Activated gamma-delta T cell treated with Interleukin-2 at 50 U/mL for 16 hours (primary cell): Measurements from ENCODE around the gene KCNMB4.
"Not testable (repeated sequence)": the region's sequence is repeated elsewhere in the genome, so short reads cannot be mapped to it uniquely, and the experiment has no call there.

Experiments
- DNase-seq: peaks from one replicate; pipeline ENCODE4 v3.0.0-alpha.2; 2020

KCNMB4 gene

DNA sequence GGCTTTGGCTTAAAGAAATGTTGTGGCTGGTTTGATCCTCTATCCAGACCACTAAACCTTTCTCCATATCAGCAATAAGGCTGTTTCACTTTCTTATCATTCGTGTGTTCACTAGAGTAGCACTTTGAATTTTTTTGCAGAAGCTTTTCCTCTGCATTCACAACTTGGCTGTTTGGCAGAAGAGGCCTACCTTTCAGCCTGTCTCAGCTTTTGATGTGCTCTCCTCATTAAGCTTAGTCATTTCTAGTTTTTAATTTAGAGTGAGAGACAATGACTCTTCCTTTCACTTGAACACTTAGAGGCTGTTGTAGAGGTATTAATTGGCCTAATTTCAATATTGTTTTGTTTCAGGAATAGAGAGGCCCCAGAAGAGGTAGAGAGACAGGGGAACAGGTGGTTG is 13.8 kb downstream of the KCNMB4 start:
- no peak for DNase-seq

DNA sequence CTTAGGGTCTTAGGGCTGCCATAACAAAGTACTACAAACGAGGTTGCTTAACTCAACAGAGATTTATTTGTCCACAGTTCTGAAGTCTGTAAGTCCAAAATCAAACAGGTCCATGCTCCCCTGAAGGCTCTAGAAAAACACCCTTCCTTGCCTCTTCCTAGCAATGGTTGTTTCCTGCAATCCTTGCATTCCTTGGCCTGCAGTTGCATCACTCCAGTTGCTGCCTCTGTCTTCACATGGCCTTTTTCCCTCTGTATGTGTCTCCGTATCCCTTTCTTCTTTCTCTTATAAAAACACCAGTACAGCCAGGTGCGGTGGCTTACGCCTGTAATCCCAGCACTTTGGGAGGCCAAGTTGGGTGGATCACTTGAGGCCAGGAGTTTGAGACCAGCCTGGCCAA is 17.4 kb downstream of the KCNMB4 start:
- DNase-seq = no peak

DNA sequence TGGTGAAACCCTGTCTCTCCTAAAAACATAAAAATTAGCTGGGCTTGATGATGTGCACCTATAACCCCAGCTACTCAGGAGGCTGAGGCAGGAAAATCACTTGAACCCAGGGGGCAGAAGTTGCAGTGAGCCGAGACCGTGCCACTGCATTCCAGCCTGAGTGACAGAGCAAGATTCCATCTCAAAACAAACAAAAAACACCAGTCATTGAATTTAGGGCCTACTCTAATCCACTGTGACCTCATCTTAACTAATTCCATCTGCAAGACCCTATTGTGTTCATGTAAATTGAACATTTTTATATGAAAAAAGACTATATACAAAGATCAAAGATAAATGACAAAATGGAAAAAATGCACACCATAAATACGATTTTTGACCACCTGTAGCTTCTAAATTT is 17.8 kb downstream of the KCNMB4 start:
- DNase-seq = no peak

DNA sequence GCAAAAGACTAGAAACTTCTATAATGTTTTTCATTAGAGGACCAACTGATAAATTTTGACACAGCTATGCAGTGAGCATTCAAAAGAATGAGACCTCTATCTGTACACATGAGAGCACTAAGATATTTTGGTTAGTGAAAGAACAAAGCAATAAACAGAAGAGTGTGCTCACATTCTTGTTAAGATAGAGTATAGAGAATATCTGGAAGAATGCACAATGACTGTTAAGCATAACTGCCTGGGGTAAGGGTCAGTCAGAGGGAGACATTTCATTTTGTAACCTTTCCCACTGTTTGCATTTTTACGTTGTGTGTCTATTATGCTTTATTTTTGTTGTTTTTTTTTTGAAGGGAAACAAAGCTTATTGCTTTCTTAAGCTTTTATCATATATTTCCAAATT is 20.7 kb downstream of the KCNMB4 start:
- no peak for DNase-seq

DNA sequence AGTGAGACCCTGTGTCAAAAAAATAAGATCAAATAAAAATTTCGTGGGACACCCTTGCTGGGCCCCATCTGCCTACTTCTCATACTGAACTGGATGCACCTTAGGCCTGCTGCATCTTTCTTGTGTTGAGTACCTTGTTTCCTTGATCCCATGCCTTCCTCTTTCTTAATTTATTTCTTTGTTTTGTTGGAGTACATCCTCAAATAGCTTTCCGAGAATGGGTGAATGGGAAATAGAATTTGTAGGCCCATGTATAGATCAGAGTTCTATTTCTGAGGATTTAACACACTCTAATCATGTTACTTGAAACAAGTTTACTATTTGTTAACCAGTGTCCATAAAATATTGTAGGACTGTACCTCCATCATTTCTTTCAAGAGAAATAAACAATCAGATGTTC is 23.6 kb downstream of the KCNMB4 start:
- DNase-seq = no peak

DNA sequence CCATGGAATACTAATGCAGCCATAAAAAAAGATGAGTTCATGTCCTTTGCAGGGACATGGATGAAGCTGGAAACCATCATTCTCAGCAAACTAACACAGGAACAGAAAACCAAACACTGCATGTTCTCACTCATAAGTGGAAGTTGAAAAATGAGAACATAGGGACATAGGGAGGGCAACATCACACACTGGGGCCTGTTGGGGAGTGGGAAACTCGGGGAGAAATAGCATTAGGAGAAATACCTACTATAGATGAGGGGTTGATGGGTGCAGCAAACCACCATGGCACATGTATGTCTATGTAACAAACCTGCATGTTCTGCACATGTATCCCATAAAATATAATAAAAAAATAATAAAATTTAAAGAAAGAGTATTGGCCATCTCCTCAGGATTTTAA is 26.5 kb downstream of the KCNMB4 start:
- not testable (repeated sequence) for DNase-seq

DNA sequence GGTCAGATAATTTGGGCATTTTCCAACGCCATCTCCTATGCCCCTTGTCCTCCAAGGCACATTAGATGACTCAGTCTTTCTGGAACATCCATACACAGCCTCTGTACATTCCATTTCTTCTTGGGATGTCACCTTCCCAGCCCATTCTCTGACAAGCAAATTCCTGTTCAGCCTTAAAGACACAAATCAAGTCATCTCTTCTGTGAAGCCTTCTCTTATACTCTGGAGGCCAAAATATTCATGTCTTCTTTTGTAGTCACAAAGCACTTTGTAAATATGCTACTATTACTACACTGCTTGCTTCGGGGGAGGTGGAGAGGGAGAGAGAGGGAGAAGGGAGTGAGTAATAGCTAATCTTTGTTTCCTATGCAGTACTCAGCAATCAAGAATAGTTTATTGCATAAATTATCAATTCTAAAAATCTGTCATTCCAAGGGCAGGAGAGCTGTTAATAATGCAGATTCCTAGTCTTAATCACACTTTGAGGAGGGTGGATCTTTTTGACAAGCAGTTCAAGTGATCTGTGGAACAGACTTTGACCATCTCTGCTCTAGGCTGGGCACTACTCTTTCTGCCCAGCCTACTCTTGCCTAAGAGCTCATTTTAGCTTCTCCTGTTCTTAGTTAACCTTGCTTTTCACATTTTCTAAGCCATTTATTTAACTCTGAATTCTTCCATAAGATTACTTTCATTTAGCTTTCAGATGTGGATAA is 27.9 kb downstream of the KCNMB4 start:
- DNase-seq = no peak

DNA sequence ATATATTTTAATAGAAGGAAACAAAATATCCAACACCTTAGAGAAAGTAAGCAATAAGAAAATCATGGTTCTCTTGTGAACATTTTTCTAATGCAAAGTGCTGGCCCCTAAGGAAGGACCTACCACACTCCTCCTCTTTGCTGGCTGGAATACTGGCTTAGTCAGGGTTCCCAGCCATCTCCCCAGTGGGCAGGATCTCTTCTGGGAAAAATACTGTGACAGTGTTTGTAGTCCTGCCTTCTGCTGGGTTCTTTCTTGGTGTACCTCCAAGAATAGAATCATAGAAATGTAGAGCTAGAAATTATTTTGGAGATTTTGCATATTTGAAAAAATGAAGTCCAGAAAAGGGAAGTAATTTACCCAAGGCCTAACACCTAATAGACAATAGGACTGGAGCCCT is 31.9 kb downstream of the KCNMB4 start:
- no peak for DNase-seq

DNA sequence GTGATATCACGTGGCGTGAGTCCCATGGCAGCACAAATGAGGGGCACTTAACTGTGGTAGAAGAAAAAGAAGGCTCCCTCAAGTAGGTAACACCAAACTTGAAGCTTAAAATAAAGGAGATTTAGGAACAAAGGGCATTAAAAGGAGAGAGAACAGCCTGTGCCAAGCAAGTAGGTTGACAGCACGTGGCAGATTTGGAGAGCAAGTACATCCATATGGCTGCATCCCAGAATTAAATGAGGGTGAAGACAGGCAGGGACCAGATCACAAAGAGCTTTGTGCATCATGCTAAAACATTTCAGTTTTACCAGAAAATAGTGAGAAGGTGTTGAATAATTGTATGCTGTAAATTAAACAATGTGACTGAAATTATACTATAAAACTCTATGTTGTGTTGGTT is 32.8 kb downstream of the KCNMB4 start:
- DNase-seq = no peak

DNA sequence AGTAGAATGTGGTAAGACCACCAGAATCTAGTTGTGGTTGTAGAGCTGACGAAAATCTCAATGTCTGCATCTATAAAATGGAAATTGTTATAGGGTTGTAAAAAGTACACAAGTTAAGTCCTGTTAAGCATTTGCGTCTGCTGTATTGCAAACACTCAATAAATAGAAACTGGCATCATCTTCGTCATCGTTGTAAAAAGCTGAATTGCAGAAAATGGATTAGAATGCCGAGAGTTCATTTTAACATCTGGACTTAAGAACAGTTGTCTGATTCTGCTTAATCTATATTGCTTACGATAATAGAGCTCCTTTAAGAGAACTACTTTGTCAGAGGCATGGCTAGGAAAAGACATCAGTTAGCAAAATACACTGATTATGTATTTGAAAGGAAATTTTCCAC is 33.2 kb downstream of the KCNMB4 start:
- DNase-seq = no peak

DNA sequence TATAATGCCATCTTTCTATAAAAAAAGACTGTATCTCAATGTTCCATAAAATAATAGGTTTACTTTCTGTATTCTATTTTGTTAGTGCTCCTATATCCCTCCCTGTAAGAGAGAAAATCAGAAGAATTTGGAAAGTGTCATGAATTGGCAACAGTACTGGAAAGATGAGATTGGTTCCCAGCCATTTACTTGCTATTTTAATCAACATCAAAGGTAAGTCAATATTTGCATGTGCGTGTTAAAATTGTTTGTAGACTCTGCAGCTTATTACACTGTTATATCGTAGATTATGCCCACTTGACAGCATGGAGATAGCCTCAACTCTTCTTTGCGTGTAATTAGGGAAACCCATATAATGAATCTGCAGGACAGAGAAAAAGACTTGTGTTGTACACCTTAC is 34.0 kb downstream of the KCNMB4 start:
- DNase-seq = no peak

DNA sequence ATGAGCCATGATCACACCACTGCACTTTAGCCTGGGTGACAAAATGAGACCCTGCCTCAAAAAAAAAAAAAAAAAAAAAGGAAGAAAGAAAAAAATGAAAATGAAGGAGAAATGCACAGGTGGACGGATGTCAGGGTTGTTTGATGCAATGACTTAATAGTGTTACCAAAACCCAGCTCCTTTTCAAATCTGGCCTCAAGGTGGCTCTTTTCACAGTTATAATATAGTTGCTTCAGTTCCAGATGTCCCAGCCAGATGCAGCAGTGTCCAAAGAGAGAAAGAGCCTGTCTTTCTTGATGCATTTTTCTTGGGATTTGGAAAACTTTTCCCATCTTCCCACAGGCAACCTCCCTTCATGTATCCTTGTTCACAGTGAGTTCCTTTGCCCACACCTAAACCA is 36.5 kb downstream of the KCNMB4 start:
- DNase-seq = no peak

DNA sequence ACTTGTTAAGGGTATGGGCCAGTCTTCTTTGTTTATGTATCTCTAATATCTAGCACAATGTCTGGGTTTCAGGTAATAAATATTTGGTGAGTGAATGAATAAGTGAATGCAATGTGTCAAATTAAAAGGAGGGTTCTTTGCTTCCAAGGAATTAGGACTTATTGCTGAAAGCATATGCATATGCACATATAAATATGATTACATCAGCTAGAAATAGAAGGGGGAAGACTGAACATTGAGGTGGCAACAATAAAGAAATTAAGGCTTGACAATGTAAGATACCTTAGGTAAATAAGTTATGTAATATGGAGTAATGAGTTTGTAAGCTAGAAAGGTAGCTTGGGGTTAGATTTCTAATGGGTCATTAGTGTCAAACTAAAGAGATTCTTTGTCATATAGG is 37.7 kb downstream of the KCNMB4 start:
- no peak for DNase-seq

DNA sequence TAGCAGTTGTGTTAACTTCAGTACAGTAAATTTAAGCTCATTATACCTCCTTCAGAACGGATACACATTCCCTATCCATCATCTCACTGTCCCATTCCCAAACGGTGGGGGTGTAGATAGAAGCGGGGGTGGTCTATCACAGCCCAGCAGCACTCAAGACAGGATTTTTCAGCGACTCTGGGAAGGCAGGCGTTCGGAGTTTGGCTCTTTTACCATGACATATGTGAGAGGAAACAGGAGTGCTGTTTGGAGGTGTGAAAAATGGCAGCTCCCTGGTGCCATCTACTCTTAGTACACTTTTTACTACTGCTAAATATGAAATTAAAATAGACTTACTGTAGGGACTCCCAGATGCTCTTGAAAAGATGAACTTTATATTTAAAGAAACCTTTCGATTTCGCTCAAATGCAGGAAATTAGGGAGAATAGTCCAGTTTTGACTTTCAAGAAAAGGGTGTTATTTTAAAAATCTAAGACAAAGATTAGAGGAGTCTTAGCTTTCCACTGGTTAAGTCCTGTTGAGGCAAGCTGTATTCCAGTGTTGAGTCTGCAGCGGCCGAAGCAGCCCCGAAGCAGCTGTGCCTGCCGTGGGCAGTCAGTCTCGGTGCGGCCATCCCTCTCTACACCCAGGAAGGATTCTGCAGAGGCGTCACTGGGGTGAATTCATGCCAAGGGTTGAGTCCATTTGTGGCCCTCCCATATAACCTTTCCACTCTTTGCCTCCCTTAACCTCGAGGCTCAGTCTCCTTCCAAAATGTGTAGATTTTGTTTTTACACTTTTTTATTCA is 42.1 kb downstream of the KCNMB4 start:
- DNase-seq = no peak

DNA sequence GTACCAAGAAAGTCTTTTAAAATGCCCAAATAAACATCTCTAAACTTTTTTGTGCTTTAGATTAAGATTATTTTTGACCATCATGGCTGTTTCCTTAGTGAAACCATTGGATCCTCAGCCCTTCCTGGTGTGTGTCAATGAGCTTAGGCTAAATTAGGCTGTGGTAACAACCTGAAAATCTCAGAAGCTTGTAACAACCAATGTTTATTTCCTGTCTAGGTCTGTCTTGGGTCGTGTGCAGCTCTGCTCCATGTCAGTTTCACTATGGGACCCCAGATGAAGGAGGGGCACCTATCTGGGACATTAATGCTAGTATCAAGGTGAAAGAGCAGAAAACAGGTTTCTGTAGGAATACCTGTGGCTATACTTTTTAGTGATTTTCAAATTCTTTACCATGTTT is 49.9 kb downstream of the KCNMB4 start:
- DNase-seq = no peak

DNA sequence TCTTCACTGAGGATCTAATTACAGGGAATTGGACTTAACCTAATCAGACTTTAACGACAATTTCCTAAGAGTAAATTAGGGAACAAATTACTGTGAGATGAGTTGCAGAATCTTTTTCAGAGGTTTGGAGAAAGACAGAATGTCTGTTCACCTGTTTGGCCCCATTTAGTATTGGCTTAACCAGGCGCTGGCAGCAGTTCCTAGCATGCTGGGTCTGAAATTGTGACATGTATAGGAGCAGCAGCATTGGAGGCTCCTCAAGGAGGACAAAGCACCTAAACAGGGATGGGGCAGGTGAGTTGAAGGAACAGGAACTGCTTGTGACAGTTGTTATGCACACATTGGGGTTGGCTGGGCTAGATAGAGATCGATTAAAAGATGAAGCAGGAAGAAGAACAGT is 51.0 kb downstream of the KCNMB4 start:
- no peak for DNase-seq

DNA sequence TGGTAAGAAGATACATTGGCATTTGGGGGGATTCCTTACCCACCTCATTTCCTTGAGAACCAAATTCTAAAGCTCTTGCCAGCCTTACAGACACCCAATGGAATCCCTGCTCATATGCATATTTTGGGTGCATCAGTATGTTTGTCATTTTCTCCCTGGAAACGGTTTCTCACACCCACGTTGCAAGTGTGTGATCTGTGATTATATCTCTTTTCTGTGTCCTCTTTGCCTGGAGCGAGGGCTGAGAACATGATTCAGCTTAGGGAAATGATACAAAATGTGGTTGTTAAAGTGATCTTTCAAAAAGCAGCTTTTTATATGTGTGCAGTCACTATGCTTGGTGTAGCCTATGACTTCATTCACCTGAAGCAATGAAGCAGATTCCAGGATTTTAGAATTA is 52.0 kb downstream of the KCNMB4 start:
- no peak for DNase-seq

DNA sequence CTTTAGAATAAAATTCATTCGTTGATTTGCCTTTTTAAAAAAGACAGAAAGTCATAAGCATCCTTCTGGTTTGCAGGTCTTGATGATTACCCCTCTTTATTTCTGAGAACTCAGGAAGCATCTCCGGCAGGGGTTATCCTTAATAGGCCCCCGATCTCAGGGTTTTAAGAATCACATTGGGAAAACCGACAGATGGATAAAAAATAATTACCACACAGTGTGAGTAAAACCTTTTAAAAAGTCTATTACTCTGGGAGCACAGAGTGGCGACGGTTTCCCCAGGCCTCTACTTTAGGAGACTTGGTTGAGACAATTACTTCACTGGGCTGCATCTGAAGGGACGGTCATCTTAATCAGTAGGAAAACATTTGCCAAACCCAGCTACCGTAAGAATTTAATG is 56.5 kb downstream of the KCNMB4 start:
- DNase-seq = no peak

DNA sequence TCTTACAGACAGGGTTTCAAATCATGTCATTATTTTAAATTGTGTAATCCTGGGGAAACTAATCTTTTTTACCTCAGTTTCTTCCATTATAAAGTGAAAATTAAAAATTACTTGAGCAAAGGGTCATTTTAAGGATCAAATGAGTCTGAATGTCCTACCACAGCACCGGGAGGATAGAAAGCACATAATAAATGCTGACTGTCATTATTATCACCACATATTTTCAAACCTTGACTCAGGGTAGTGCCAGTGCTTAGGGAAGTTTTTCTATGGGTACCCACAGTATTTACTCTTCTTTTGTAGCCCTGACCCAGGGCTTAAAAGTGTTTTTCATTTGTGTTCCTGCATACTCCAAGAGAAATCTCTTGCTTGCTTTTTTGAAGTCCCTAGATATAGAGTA is 60.5 kb downstream of the KCNMB4 start:
- no peak for DNase-seq

DNA sequence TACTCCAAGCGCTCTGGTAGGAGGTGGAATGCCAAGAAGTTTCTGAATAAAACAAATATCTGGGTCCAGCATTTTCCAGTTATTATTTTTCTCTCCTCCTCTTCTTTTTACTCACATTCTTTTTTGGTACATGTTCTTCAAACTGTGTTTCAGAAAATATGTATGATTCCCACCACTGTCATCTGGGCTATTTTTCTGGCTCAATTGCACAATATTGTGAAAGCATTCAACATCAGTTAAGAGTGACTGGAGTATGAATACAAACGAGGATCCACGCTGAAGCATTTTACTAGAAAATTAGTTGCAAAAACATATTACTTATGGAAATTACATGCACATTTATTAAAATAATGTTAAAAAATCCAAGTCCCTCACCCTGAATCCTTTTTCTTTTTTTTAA is 61.5 kb downstream of the KCNMB4 start:
- DNase-seq = no peak

DNA sequence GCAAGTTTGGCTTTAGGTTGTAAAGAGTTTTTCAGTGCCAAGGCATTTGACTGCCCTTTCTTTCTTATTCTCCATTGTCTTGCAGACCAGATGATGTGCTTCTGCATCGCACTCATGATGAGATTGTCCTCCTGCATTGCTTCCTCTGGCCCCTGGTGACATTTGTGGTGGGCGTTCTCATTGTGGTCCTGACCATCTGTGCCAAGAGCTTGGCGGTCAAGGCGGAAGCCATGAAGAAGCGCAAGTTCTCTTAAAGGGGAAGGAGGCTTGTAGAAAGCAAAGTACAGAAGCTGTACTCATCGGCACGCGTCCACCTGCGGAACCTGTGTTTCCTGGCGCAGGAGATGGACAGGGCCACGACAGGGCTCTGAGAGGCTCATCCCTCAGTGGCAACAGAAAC is 64.3 kb downstream of the KCNMB4 start:
- DNase-seq = no peak

DNA sequence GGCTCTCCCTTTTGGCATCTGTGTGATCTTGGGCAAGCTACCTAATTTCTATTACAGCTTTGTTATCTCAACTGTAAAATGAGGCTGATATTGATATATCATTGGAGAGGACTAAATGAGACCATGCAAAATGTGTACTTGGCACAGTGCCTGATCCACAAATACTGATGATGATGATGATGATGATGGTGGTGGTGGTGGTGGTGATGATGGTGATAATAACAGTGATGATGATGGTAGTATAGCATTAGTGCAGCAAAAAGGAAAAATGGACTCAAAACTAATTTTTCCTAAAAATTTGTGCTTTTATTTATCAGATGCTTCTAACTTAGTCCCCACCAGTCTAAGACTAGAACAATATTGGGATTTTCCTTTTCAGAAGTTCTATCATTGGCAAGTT is 70.7 kb downstream of the KCNMB4 start:
- DNase-seq = no peak

DNA sequence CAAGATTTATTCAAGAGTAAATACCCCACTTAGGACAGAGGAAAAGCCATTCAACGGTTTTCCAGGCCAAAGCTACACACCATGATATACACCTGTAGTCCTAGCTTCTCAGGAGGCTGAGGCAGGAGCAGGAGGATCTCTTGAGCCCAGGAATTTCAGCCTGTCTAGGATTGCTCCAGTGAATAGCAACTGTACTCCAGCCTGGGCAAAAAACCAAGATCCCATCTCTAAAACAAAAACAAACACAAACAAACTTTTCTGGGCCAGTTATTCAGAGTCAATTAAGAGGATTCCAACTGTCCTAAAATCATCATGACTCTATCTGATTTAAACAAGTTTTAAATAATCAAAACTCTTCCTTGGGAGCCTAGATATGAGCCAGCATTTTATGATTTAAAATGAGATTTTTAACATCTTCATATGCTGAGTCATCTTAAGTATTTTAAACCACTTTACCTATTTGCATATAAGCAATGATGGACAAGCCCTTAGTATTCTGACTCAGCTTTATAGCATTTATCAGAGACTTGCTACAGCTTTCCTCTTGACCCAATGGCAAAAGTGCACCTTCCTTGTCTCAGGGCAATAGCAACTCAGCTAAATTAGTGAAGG is 77.1 kb downstream of the KCNMB4 start:
- DNase-seq = no peak

DNA sequence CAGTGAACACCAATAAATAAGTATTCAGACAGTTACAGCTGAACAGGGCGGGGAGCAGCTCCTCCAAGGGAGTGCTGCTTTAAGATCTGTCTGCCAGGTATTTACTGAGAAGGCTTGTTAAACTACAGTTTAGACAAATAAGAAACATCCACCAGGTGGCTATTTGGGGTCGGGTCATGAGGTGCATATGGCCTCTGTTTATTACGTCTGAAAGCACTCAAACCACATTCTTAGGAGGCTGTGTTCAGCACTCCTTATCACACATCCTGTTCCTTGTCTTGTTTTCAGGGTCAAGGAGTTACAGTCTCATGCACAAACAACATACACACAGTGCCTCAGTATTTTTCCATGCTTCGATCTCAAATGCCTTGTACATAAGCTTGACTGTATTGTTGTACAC is 78.8 kb downstream of the KCNMB4 start:
- DNase-seq = no peak
